22Rv1 (cell line): ENCODE results near the gene MRPS11.
A peak's percentile ranks its signal among the peaks of the same experiment; 100 is the strongest.
"Not testable (repeated sequence)": the region's sequence is repeated elsewhere in the genome, so short reads cannot be mapped to it uniquely, and the experiment has no call there.

Experiments used
- H3K27ac ChIP-seq: fragments of 450-650 bp; 2 replicates; pipeline ENCODE4 v1.5.1; 2017
- CTCF ChIP-seq: fragments of 450-650 bp; IDR thresholded peaks from 2 replicates; pipeline ENCODE4 v1.5.1; 2017; ENCODE audit warnings: mild to moderate bottlenecking
- ZFX ChIP-seq: fragments of 450-650 bp; IDR thresholded peaks from 2 replicates; pipeline ENCODE4 v1.6.1; 2017; ENCODE audit warnings: antibody characterized with exemption, borderline replicate concordance

Gene MRPS11

GRCh38 chr15:88470625-88471372, 3.3 kb downstream of the MRPS11 start:
- no peak overlapping the region for H3K27ac ChIP-seq

GRCh38 chr15:88472225-88472624, 4.7 kb downstream of the MRPS11 start:
- TF ChIP-seq ZFX: no peak
- TF ChIP-seq CTCF: no peak

More at GRCh38 chr15:88470625-88471372, 3.3 kb downstream of the MRPS11 start:
- TF ChIP-seq ZFX (no peak), CTCF (no peak)

GRCh38 chr15:88473661-88474293, 6.3 kb downstream of the MRPS11 start:
- H3K27ac ChIP-seq: not testable (repeated sequence)

More at GRCh38 chr15:88472225-88472624, 4.7 kb downstream of the MRPS11 start:
- no peak overlapping the region for H3K27ac ChIP-seq

GRCh38 chr15:88476635-88477060, 9.1 kb downstream of the MRPS11 start:
- no peak overlapping the region for H3K27ac ChIP-seq
- TF ChIP-seq CTCF (peak; percentile 75), ZFX (no peak)

GRCh38 chr15:88477126-88477525, 9.6 kb downstream of the MRPS11 start:
- no peak for TF ChIP-seq CTCF
- no peak for TF ChIP-seq ZFX
- H3K27ac ChIP-seq: no peak overlapping the region

- TF ChIP-seq ZFX (no peak), CTCF (no peak)
- no peak overlapping the region for H3K27ac ChIP-seq
Observed at GRCh38 chr15:88477904-88478303, 10.4 kb downstream of the MRPS11 start.

- TF ChIP-seq CTCF (no peak), ZFX (no peak)
- no peak overlapping the region for H3K27ac ChIP-seq
Observed at GRCh38 chr15:88479169-88479568, 11.7 kb downstream of the MRPS11 start.

GRCh38 chr15:88480981-88481380, 13.5 kb downstream of the MRPS11 start:
- H3K27ac ChIP-seq: no peak overlapping the region
- TF ChIP-seq CTCF (no peak), ZFX (no peak)
